Mesendoderm (in vitro differentiated cells): ENCODE measurements around the gene CSF1R.
"Not testable (repeated sequence)": the region's sequence is repeated elsewhere in the genome, so short reads cannot be mapped to it uniquely, and the experiment has no call there.

Source experiments
- DNase-seq: peaks from one replicate; pipeline ENCODE4 v3.0.0; 2013
- H2AK5ac ChIP-seq: 2 replicates; pipeline ENCODE4 v1.6.1; 2013; ENCODE audit warnings: low read length, inconsistent platforms
- H2BK120ac ChIP-seq: 2 replicates; pipeline ENCODE4 v1.6.1; 2013; ENCODE audit warnings: low read depth, mild to moderate bottlenecking, low read length, moderate library complexity, mixed read lengths
- H2BK15ac ChIP-seq: replicated peaks from 2 replicates; pipeline ENCODE4 v1.6.1; 2013; ENCODE audit warnings: low read depth, mild to moderate bottlenecking, moderate library complexity
- H2BK5ac ChIP-seq: 2 replicates; pipeline ENCODE4 v1.6.1; 2013; ENCODE audit warnings: low read length, inconsistent platforms
- H3K18ac ChIP-seq: 2 replicates; pipeline ENCODE4 v1.6.1; 2013; ENCODE audit warnings: mild to moderate bottlenecking, low read length, mixed read lengths
- H3K23ac ChIP-seq: one replicate; pipeline ENCODE4 v1.6.1; 2013; ENCODE audit warnings: low read length
- H3K27ac ChIP-seq: 2 replicates; pipeline ENCODE4 v1.5.1; 2013; ENCODE audit warnings: low read depth, mild to moderate bottlenecking, inconsistent platforms, low read length, moderate library complexity
- H3K27me3 ChIP-seq: 2 replicates; pipeline ENCODE4 v1.6.1; 2013; ENCODE audit warnings: low read length, control low read depth, mild to moderate bottlenecking, inconsistent platforms; ENCODE audit not compliant: insufficient read depth, poor library complexity
- H3K36me3 ChIP-seq: 2 replicates; pipeline ENCODE4 v1.6.1; 2013; ENCODE audit warnings: low read length, inconsistent platforms; ENCODE audit not compliant: control insufficient read depth, insufficient read depth
- H3K4ac ChIP-seq: one replicate; pipeline ENCODE4 v1.6.1; 2013; ENCODE audit warnings: low read depth, mild to moderate bottlenecking, low read length, moderate library complexity
- H3K4me1 ChIP-seq: 2 replicates; pipeline ENCODE4 v1.6.1; 2013; ENCODE audit warnings: low read depth, low read length, inconsistent platforms; ENCODE audit not compliant: control insufficient read depth
- H3K4me2 ChIP-seq: 2 replicates; pipeline ENCODE4 v1.6.1; 2013; ENCODE audit warnings: low read length
- H3K4me3 ChIP-seq: 2 replicates; pipeline ENCODE4 v1.5.1; 2013; ENCODE audit warnings: mild to moderate bottlenecking, low read length
- H3K56ac ChIP-seq: one replicate; pipeline ENCODE4 v1.6.1; 2013; ENCODE audit warnings: low read length
- H3K79me1 ChIP-seq: 2 replicates; pipeline ENCODE4 v1.6.1; 2013; ENCODE audit warnings: low read length, inconsistent platforms
- H3K79me2 ChIP-seq: 2 replicates; pipeline ENCODE4 v1.6.1; 2013; ENCODE audit warnings: mild to moderate bottlenecking, low read length; ENCODE audit not compliant: control insufficient read depth, insufficient read depth
- H3K9ac ChIP-seq: 2 replicates; pipeline ENCODE4 v1.6.1; 2013; ENCODE audit warnings: low read length, inconsistent platforms
- H4K5ac ChIP-seq: one replicate; pipeline ENCODE4 v1.6.1; 2013; ENCODE audit warnings: low read length
- H4K8ac ChIP-seq: one replicate; pipeline ENCODE4 v1.6.1; 2013; ENCODE audit warnings: low read depth, mild to moderate bottlenecking, control low read depth, low read length, moderate library complexity
- WGBS: extraction: QIAGEN DNeasy Blood & Tissue Kit; methylation state at CpG from one replicate; pipeline ENCODE4 v1.1.7; 2013; ENCODE audit warnings: low lambda C conversion rate, missing lambda C conversion rate; ENCODE audit not compliant: insufficient coverage; ENCODE audit errors: extremely low coverage; 5-methylcytosine and 5-hydroxymethylcytosine counted together

Gene CSF1R

DNA sequence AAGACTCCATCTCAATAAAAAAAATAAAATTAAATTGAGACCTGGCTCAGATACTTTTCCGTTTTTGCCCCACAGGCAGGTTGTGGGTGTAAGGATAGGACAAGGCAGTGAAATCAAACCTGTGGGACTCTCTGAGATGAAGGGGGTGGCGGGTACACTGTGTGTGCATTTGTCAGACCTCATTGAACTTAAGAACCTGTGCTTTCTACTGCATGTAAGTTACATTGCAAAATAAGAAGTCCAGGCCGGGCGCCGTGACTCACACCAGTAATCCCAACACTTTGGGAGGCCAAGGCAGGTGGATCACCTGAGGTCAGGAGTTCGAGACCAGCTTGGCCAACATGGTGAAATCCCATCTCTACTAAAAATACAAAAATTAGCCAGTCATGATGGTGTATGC, 1.6 kb downstream of the CSF1R start:
- H3K79me2 ChIP-seq, H3K23ac ChIP-seq, H2AK5ac ChIP-seq, H2BK15ac ChIP-seq, H3K27ac ChIP-seq, H4K8ac ChIP-seq, H2BK120ac ChIP-seq, DNase-seq, H3K4ac ChIP-seq, H4K5ac ChIP-seq, H3K27me3 ChIP-seq, H2BK5ac ChIP-seq, H3K36me3 ChIP-seq, H3K4me1 ChIP-seq, H3K9ac ChIP-seq, H3K4me3 ChIP-seq, H3K79me1 ChIP-seq, H3K4me2 ChIP-seq, H3K56ac ChIP-seq, H3K18ac ChIP-seq: not testable (repeated sequence)
- WGBS = no CpG with 5 or more reads among the region's 6 CpGs

DNA sequence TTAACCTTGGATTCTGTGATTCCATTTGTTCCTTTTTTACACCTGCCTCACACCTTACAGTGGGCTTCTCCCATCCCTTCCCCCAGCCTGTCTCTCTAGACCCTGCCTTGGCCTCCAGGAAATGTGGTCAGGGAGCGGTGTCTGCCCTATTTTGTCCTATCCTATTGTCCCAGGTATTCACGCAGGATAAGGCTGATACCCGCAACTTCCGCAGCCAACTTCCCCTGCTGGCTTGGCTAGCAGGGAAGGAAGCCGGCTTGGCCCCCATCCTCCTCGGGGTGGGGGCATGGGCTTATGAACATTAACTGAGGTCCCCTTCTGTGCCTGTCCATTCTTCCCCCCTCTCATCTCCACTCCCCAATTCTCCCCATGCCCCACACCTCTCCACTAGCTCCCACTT, 3.5 kb downstream of the CSF1R start:
- H3K56ac ChIP-seq = no peak overlapping the region
- no peak overlapping the region for H3K4me3 ChIP-seq
- no peak overlapping the region for H2BK5ac ChIP-seq
- H2BK120ac ChIP-seq = no peak overlapping the region
- no peaks in the 10 kb centered on the region for H3K79me2 ChIP-seq
- no peak overlapping the region for H2AK5ac ChIP-seq
- H3K4me2 ChIP-seq = no peak overlapping the region
- no peak for DNase-seq
- H4K8ac ChIP-seq = no peak overlapping the region
- H3K27ac ChIP-seq = no peak overlapping the region
- no peak overlapping the region for H3K18ac ChIP-seq
- H3K23ac ChIP-seq = no peak overlapping the region
- no peaks in the 10 kb centered on the region for H3K27me3 ChIP-seq
- H3K36me3 ChIP-seq = no peaks in the 10 kb centered on the region
- no peak overlapping the region for H3K4ac ChIP-seq
- H2BK15ac ChIP-seq = no peak overlapping the region
- no peaks in the 10 kb centered on the region for H3K79me1 ChIP-seq
- no peak overlapping the region for H4K5ac ChIP-seq
- H3K9ac ChIP-seq = no peak overlapping the region
- WGBS = no CpG with 5 or more reads among the region's 6 CpGs
- no peaks in the 10 kb centered on the region for H3K4me1 ChIP-seq

DNA sequence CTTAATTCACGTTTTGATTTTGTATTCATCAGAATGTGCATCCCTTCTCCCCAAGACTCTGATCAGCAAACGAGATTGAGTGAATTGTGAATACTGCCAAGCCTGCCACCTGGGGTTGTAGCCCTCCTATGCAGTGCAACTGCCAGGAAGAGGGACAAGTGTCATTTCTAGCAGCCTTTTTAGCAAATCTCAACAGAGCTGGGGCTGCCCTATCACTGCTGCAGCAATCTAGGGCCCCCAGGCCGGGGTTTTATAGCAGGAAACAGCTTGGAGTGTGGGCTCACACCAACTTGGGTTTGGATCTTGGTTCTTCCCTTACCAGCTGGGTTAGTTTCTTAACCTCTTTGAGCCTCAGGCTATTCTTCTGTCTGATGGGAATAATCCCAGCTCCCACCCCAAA, 4.0 kb downstream of the CSF1R start:
- Histone ChIP-seq H4K5ac (no peak overlapping the region), H3K4me1 (no peaks in the 10 kb centered on the region), H3K27me3 (no peaks in the 10 kb centered on the region), H3K27ac (no peak overlapping the region), H3K18ac (no peak overlapping the region), H3K36me3 (no peaks in the 10 kb centered on the region), H3K56ac (no peak overlapping the region), H3K4me3 (no peak overlapping the region), H2BK5ac (no peak overlapping the region), H3K4me2 (no peak overlapping the region), H3K79me2 (no peaks in the 10 kb centered on the region), H3K79me1 (no peaks in the 10 kb centered on the region), H2BK15ac (no peak overlapping the region), H2AK5ac (no peak overlapping the region), H3K23ac (no peak overlapping the region), H4K8ac (no peak overlapping the region), H3K9ac (no peak overlapping the region), H3K4ac (no peak overlapping the region), H2BK120ac (no peak overlapping the region)
- WGBS = no CpG with 5 or more reads among the region's 3 CpGs
- no peak for DNase-seq

DNA sequence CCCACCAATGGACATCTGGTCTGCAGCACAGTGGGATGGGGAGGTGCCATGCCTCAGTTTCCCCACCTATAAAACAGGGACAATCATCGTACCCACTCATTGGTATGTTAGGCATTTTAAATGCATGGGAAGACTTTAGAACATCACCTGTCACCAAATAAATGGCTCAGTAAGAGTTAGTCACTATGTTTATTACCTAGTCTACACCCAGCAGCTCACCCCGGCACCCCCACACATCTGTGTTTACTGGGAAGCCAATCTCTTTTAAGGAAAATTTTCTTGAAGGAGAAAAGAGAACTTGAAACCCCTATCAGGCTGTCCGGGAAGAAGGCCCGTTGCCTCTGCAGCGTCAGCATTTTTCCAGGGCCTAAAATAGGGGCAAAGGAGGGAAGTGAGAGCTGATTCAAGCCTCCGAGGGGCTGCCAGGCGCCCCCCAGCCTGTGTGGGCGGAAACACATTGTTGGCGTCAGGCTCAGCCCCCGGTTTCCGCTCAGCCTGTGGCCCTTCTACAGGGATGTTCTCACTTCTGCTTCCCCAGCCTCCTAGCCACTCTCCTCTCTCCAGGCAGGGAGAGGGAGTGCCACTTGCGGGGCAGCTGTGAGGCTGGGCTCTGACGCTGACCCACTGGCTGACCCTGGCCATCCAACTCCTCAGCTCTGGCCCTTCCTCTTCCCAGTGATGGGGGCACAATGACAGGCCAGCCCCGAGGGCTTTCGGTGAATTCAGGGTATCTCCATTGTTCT, 4.6 kb downstream of the CSF1R start:
- Histone ChIP-seq H3K4me1 (no peaks in the 10 kb centered on the region), H3K56ac (no peak overlapping the region), H2BK120ac (no peak overlapping the region), H3K4ac (no peak overlapping the region), H3K23ac (no peak overlapping the region), H3K4me3 (no peak overlapping the region), H3K4me2 (no peak overlapping the region), H3K36me3 (no peaks in the 10 kb centered on the region), H3K27me3 (no peaks in the 10 kb centered on the region), H4K5ac (no peak overlapping the region), H4K8ac (no peak overlapping the region), H3K79me2 (no peaks in the 10 kb centered on the region), H3K27ac (no peak overlapping the region), H2BK15ac (no peak overlapping the region), H3K18ac (no peak overlapping the region), H2AK5ac (no peak overlapping the region), H3K79me1 (no peaks in the 10 kb centered on the region), H3K9ac (no peak overlapping the region), H2BK5ac (no peak overlapping the region)
- no peak for DNase-seq
- no CpG with 5 or more reads among the region's 15 CpGs for WGBS

DNA sequence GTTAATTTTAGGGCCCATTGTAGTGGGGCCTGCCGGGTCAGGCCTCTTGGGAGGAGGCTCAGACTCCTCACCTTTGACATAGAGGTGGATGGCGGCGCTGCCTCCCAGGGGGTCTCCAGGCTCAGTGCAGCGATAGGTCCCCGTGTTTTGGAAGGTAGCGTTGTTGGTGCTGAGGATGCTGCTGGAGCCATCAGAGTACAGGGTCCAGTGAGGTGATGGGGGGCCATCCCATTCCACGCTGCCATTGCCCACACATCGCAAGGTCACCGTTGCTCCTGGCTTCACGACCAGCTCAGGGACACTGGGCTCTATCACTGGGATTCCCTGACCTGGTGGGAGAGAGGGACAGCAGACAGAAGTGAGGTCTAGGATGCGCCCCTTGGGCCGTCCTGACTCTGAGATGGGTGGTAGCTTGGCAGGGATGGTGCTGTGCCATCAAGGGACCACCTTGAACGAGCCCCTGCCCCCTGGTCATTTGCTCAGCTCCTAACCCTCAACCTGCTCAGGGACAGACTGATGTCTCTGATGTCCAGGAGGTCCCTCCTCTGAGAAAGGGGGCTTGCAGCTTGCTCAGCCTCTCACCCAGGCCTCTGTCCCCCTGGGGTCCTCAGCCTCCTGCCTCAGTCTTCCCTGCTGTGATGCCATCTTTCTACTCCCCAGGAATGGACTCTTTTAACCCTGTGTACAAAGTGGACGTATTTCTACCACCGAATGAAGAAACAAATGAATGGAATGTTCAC, 5.5 kb downstream of the CSF1R start:
- H3K23ac ChIP-seq = no peak overlapping the region
- H2BK120ac ChIP-seq = no peak overlapping the region
- H2AK5ac ChIP-seq = no peak overlapping the region
- H3K36me3 ChIP-seq = no peaks in the 10 kb centered on the region
- no peak overlapping the region for H3K9ac ChIP-seq
- DNase-seq = no peak
- H4K8ac ChIP-seq = no peak overlapping the region
- no peaks in the 10 kb centered on the region for H3K4me1 ChIP-seq
- no peak overlapping the region for H3K27ac ChIP-seq
- no peaks in the 10 kb centered on the region for H3K27me3 ChIP-seq
- no peak overlapping the region for H2BK15ac ChIP-seq
- no peak overlapping the region for H4K5ac ChIP-seq
- H3K4me3 ChIP-seq = no peak overlapping the region
- no peak overlapping the region for H2BK5ac ChIP-seq
- H3K56ac ChIP-seq = no peak overlapping the region
- no peak overlapping the region for H3K4me2 ChIP-seq
- no peak overlapping the region for H3K18ac ChIP-seq
- no peak overlapping the region for H3K4ac ChIP-seq
- no peaks in the 10 kb centered on the region for H3K79me1 ChIP-seq
- no peaks in the 10 kb centered on the region for H3K79me2 ChIP-seq
- WGBS = no CpG with 5 or more reads among the region's 15 CpGs
